WTC11 (cell line): ENCODE results near the gene VAMP3. TPM values are rescaled to one million over a fixed set of nuclear protein-coding genes. Genes with fewer than 3 reads are reported as not detected.

Experiments used
- ATAC-seq: fragments of 200-7000 bp; cut with Tn5 transposase; 2 replicates; pipeline ENCODE4 v1.10.0; 2021; ENCODE audit warnings: mild to moderate bottlenecking, moderate library complexity
- CTCF ChIA-PET: fragments of 300-600 bp; sonication (Branson Sonifier 250); formaldehyde crosslinking; loops from one replicate; lab custom pipeline; 2021; ENCODE audit warnings: antibody characterized with exemption; lab: Charles Lee
- POLR2A ChIA-PET: fragments of 350-600 bp; sonication (Branson Sonifier 250); formaldehyde crosslinking; loops from one replicate; lab custom pipeline; 2021; ENCODE audit warnings: antibody characterized with exemption; lab: Charles Lee
- DNase-seq: peaks from one replicate; pipeline ENCODE4 v3.0.0; 2021; ENCODE audit warnings: low spot score
- H3K27ac Mint-ChIP-seq: 2 replicates; pipeline ENCODE4 v1.8.0; 2021; ENCODE audit warnings: mixed read lengths
- H3K27me3 Mint-ChIP-seq: 2 replicates; pipeline ENCODE4 v1.8.0; 2021; ENCODE audit warnings: low read depth, mild to moderate bottlenecking, moderate library complexity, mixed read lengths
- H3K36me3 Mint-ChIP-seq: 2 replicates; pipeline ENCODE4 v1.8.0; 2021; ENCODE audit warnings: mixed read lengths
- H3K4me1 Mint-ChIP-seq: 2 replicates; pipeline ENCODE4 v1.8.0; 2022; ENCODE audit warnings: mixed read lengths
- H3K4me3 Mint-ChIP-seq: 2 replicates; pipeline ENCODE4 v1.8.0; 2021; ENCODE audit warnings: mild to moderate bottlenecking, moderate library complexity, mixed read lengths
- H3K9me3 Mint-ChIP-seq: 2 replicates; pipeline ENCODE4 v1.8.0; 2021; ENCODE audit warnings: mixed read lengths
- AR ChIP-seq: fragments of 250-450 bp; sonication (Bioruptor Pico); IDR thresholded peaks from 2 replicates; pipeline ENCODE4 v1.9.0; 2021; ENCODE audit warnings: mild to moderate bottlenecking
- ATF1 ChIP-seq: sonication (generic); formaldehyde crosslinking; IDR thresholded peaks from 2 replicates; pipeline ENCODE4 v1.8.1; 2023; ENCODE audit warnings: mild to moderate bottlenecking, moderate library complexity, missing genetic modification reagents
- CBFB ChIP-seq: sonication (generic); formaldehyde crosslinking; IDR thresholded peaks from 2 replicates; pipeline ENCODE4 v1.8.1; 2022; ENCODE audit warnings: mild to moderate bottlenecking, low read depth, missing genetic modification reagents
- CREM ChIP-seq: sonication (generic); formaldehyde crosslinking; IDR thresholded peaks from 2 replicates; pipeline ENCODE4 v1.8.1; 2022; ENCODE audit warnings: mild to moderate bottlenecking, missing genetic modification reagents, moderate library complexity
- E2F5 ChIP-seq: sonication (generic); formaldehyde crosslinking; IDR thresholded peaks from 2 replicates; pipeline ENCODE4 v1.8.1; 2022; ENCODE audit warnings: mild to moderate bottlenecking, moderate library complexity, missing genetic modification reagents
- EMX1 ChIP-seq: fragments of 250-450 bp; sonication (Bioruptor Pico); IDR thresholded peaks from 2 replicates; pipeline ENCODE4 v1.8.0; 2021; ENCODE audit warnings: mild to moderate bottlenecking
- FOXJ3 ChIP-seq: sonication (generic); formaldehyde crosslinking; IDR thresholded peaks from 2 replicates; pipeline ENCODE4 v1.9.0; 2021; ENCODE audit warnings: missing genetic modification reagents, mild to moderate bottlenecking, borderline replicate concordance
- GABPB1 ChIP-seq: sonication (generic); formaldehyde crosslinking; IDR thresholded peaks from 2 replicates; pipeline ENCODE4 v1.8.1; 2023; ENCODE audit warnings: mild to moderate bottlenecking, missing genetic modification reagents
- GRHL2 ChIP-seq: fragments of 250-450 bp; sonication (Bioruptor Pico); IDR thresholded peaks from 2 replicates; pipeline ENCODE4 v1.8.0; 2022; ENCODE audit warnings: mild to moderate bottlenecking, moderate library complexity; ENCODE audit not compliant: insufficient replicate concordance, severe bottlenecking
- NFATC4 ChIP-seq: fragments of 250-450 bp; sonication (Bioruptor Pico); IDR thresholded peaks from 2 replicates; pipeline ENCODE4 v1.9.0; 2021; ENCODE audit warnings: mild to moderate bottlenecking
- NR1H2 ChIP-seq: sonication (generic); formaldehyde crosslinking; IDR thresholded peaks from 2 replicates; pipeline ENCODE4 v1.9.0; 2021; ENCODE audit warnings: mild to moderate bottlenecking, moderate library complexity, missing genetic modification reagents
- OVOL2 ChIP-seq: fragments of 250-450 bp; sonication (Bioruptor Pico); IDR thresholded peaks from 2 replicates; pipeline ENCODE4 v1.9.0; 2021; ENCODE audit warnings: mild to moderate bottlenecking, borderline replicate concordance
- RELA ChIP-seq: sonication (generic); formaldehyde crosslinking; IDR thresholded peaks from 2 replicates; pipeline ENCODE4 v1.8.1; 2022; ENCODE audit warnings: missing genetic modification reagents, mild to moderate bottlenecking, borderline replicate concordance
- STAT6 ChIP-seq: sonication (generic); formaldehyde crosslinking; conservative IDR thresholded peaks from 2 replicates; pipeline ENCODE4 v1.8.1; 2023; ENCODE audit warnings: mild to moderate bottlenecking, low read depth, missing genetic modification reagents, moderate library complexity
- ZNF219 ChIP-seq: sonication (generic); formaldehyde crosslinking; IDR thresholded peaks from 2 replicates; pipeline ENCODE4 v1.8.0; 2023; ENCODE audit warnings: missing genetic modification reagents, mild to moderate bottlenecking, borderline replicate concordance
- total RNA-seq: library from RNA; stranded (reverse); gene quantifications from 3 replicates; pipeline ENCODE4 v1.2.3, GENCODE V29; 2021
- TF ChIP-seq, protein P1 (sequence below): sonication (generic); formaldehyde crosslinking; IDR thresholded peaks from 2 replicates; pipeline ENCODE4 v1.8.1; 2022; ENCODE audit warnings: low read depth, mild to moderate bottlenecking, moderate library complexity, missing genetic modification reagents, borderline replicate concordance
- TF ChIP-seq, protein P2 (sequence below): sonication (generic); formaldehyde crosslinking; IDR thresholded peaks from 2 replicates; pipeline ENCODE4 v1.8.1; 2023; ENCODE audit warnings: mild to moderate bottlenecking, missing genetic modification reagents
- TF ChIP-seq, protein P3 (sequence below): sonication (generic); formaldehyde crosslinking; IDR thresholded peaks from 2 replicates; pipeline ENCODE4 v1.8.0; 2022; ENCODE audit warnings: mild to moderate bottlenecking, missing genetic modification reagents
- TF ChIP-seq, protein P4 (sequence below): fragments of 250-450 bp; sonication (Bioruptor Pico); IDR thresholded peaks from 2 replicates; pipeline ENCODE4 v1.9.0; 2021; ENCODE audit warnings: moderate library complexity, mild to moderate bottlenecking, inconsistent platforms, borderline replicate concordance
- TF ChIP-seq, protein P5 (sequence below): fragments of 250-450 bp; sonication (Bioruptor Pico); IDR thresholded peaks from 2 replicates; pipeline ENCODE4 v2.1.2; 2022; ENCODE audit warnings: mild to moderate bottlenecking, moderate library complexity

Gene VAMP3
- total RNA-seq, 1 experiment from 2014 or later, result 40.2 TPM

DNA sequence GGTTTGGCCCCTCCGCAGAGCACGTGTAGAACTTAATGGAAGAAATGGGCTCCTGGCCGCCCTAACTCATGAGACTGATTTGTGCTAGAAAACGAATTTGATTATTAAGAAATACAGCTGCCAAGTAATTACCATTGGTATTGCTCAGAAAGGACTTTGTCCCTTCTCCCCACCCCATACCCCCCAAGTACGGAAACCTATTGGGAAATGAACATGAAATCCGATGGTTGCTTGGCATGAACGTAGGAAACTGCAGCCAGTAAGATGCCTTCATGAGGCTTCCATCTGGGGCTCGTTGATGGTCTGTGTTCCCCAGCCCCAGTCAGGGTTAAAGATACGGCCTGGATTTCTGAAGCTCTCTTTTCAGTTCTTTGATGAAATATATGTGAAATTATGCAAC lies 34.4 kb downstream of the VAMP3 start:
- peaks cover 7% of the 10 kb centered on the region; the same call in 1 of the 2 replicates for H3K36me3 Mint-ChIP-seq
- TF ChIP-seq FOXJ3 (CRISPR knock-in tag), result no peak
- no peak for TF ChIP-seq STAT6
- no peak for TF ChIP-seq NR1H2 (CRISPR knock-in tag)
- TF ChIP-seq E2F5 (CRISPR knock-in tag), result no peak
- TF ChIP-seq OVOL2, result no peak
- no peak for TF ChIP-seq ATF1
- TF ChIP-seq, protein P1, sequence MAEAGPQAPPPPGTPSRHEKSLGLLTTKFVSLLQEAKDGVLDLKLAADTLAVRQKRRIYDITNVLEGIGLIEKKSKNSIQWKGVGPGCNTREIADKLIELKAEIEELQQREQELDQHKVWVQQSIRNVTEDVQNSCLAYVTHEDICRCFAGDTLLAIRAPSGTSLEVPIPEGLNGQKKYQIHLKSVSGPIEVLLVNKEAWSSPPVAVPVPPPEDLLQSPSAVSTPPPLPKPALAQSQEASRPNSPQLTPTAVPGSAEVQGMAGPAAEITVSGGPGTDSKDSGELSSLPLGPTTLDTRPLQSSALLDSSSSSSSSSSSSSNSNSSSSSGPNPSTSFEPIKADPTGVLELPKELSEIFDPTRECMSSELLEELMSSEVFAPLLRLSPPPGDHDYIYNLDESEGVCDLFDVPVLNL (CRISPR knock-in tag), result no peak
- TF ChIP-seq ZNF219 (CRISPR knock-in tag), result no peak
- TF ChIP-seq RELA (CRISPR knock-in tag), result no peak
- no peak for TF ChIP-seq EMX1 (CRISPR knock-in tag)
- TF ChIP-seq, protein P2, sequence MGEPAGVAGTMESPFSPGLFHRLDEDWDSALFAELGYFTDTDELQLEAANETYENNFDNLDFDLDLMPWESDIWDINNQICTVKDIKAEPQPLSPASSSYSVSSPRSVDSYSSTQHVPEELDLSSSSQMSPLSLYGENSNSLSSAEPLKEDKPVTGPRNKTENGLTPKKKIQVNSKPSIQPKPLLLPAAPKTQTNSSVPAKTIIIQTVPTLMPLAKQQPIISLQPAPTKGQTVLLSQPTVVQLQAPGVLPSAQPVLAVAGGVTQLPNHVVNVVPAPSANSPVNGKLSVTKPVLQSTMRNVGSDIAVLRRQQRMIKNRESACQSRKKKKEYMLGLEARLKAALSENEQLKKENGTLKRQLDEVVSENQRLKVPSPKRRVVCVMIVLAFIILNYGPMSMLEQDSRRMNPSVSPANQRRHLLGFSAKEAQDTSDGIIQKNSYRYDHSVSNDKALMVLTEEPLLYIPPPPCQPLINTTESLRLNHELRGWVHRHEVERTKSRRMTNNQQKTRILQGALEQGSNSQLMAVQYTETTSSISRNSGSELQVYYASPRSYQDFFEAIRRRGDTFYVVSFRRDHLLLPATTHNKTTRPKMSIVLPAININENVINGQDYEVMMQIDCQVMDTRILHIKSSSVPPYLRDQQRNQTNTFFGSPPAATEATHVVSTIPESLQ (CRISPR knock-in tag), result no peak
- TF ChIP-seq NFATC4 (CRISPR knock-in tag), result no peak
- TF ChIP-seq, protein P3, sequence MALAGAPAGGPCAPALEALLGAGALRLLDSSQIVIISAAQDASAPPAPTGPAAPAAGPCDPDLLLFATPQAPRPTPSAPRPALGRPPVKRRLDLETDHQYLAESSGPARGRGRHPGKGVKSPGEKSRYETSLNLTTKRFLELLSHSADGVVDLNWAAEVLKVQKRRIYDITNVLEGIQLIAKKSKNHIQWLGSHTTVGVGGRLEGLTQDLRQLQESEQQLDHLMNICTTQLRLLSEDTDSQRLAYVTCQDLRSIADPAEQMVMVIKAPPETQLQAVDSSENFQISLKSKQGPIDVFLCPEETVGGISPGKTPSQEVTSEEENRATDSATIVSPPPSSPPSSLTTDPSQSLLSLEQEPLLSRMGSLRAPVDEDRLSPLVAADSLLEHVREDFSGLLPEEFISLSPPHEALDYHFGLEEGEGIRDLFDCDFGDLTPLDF (CRISPR knock-in tag), result no peak
- TF ChIP-seq, protein P4, sequence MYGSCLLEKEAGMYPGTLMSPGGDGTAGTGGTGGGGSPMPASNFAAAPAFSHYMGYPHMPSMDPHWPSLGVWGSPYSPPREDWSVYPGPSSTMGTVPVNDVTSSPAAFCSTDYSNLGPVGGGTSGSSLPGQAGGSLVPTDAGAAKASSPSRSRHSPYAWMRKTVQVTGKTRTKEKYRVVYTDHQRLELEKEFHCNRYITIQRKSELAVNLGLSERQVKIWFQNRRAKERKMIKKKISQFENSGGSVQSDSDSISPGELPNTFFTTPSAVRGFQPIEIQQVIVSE, result no peak
- TF ChIP-seq CREM (CRISPR knock-in tag), result no peak
- TF ChIP-seq, protein P5, sequence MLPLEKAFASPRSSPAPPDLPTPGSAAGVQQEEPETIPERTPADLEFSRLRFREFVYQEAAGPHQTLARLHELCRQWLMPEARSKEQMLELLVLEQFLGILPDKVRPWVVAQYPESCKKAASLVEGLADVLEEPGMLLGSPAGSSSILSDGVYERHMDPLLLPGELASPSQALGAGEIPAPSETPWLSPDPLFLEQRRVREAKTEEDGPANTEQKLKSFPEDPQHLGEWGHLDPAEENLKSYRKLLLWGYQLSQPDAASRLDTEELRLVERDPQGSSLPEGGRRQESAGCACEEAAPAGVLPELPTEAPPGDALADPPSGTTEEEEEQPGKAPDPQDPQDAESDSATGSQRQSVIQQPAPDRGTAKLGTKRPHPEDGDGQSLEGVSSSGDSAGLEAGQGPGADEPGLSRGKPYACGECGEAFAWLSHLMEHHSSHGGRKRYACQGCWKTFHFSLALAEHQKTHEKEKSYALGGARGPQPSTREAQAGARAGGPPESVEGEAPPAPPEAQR (CRISPR knock-in tag), result no peak
- no peak for TF ChIP-seq AR (CRISPR knock-in tag)
- no peak for TF ChIP-seq GRHL2 (CRISPR knock-in tag)
- TF ChIP-seq CBFB (CRISPR knock-in tag), result no peak
- no peak for TF ChIP-seq GABPB1 (CRISPR knock-in tag)
- DNase-seq (no peak), ATAC-seq (no peak)
- CTCF ChIA-PET, result no interaction called here
- POLR2A ChIA-PET, result no interaction called here
- no peaks in the 10 kb centered on the region for H3K27me3 Mint-ChIP-seq
- no peak overlapping the region for H3K4me3 Mint-ChIP-seq
- H3K27ac Mint-ChIP-seq, result no peak overlapping the region
- no peaks in the 10 kb centered on the region for H3K4me1 Mint-ChIP-seq
- H3K9me3 Mint-ChIP-seq, result no peaks in the 10 kb centered on the region
